B cell (primary cell): ENCODE data around the gene OPN1MW.
"Not testable (repeated sequence)": the region's sequence is repeated elsewhere in the genome, so short reads cannot be mapped to it uniquely, and the experiment has no call there.

ENCODE experiments used
- EZH2 ChIP-seq: IDR thresholded peaks from 2 replicates; pipeline ENCODE4 v1.6.1; 2012; ENCODE audit warnings: borderline replicate concordance, low read depth, mild to moderate bottlenecking, moderate library complexity, low read length; ENCODE audit not compliant: insufficient read depth, poor library complexity, severe bottlenecking
- TF ChIP-seq, protein P1 (sequence below): fragments of 200-600 bp; IDR thresholded peaks from one replicate; pipeline ENCODE4 v1.8.0; 2022; ENCODE audit warnings: antibody characterized with exemption, mild to moderate bottlenecking

DNA sequence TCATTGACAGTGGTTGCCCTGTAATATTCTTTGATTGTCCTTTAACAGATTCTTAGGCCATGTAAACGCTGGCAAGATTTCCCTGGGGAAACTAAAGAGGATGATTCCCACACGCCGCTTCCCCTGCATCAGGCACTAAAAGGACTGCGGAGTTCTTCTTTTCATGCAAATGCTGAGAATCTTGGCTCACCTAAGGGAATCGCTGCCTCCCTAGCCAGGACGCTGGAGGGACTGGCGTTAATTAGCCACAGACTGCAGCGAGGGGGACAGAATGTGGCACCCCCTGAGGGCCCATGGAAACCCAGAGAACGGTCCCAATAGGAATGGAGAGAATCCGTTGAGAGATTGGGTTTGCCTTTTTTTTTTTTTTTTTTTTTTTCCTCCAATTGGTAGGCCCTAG, 29.1 kb downstream of the OPN1MW start:
- TF ChIP-seq, protein P1, sequence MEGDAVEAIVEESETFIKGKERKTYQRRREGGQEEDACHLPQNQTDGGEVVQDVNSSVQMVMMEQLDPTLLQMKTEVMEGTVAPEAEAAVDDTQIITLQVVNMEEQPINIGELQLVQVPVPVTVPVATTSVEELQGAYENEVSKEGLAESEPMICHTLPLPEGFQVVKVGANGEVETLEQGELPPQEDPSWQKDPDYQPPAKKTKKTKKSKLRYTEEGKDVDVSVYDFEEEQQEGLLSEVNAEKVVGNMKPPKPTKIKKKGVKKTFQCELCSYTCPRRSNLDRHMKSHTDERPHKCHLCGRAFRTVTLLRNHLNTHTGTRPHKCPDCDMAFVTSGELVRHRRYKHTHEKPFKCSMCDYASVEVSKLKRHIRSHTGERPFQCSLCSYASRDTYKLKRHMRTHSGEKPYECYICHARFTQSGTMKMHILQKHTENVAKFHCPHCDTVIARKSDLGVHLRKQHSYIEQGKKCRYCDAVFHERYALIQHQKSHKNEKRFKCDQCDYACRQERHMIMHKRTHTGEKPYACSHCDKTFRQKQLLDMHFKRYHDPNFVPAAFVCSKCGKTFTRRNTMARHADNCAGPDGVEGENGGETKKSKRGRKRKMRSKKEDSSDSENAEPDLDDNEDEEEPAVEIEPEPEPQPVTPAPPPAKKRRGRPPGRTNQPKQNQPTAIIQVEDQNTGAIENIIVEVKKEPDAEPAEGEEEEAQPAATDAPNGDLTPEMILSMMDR: not testable (repeated sequence)
- not testable (repeated sequence) for TF ChIP-seq EZH2
